ENCODE data around the gene B3GALT4.
A peak's percentile ranks its signal among the peaks of the same experiment; 100 is the strongest.

B3GALT4 gene, protein sequence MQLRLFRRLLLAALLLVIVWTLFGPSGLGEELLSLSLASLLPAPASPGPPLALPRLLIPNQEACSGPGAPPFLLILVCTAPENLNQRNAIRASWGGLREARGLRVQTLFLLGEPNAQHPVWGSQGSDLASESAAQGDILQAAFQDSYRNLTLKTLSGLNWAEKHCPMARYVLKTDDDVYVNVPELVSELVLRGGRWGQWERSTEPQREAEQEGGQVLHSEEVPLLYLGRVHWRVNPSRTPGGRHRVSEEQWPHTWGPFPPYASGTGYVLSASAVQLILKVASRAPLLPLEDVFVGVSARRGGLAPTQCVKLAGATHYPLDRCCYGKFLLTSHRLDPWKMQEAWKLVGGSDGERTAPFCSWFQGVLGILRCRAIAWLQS

DNA sequence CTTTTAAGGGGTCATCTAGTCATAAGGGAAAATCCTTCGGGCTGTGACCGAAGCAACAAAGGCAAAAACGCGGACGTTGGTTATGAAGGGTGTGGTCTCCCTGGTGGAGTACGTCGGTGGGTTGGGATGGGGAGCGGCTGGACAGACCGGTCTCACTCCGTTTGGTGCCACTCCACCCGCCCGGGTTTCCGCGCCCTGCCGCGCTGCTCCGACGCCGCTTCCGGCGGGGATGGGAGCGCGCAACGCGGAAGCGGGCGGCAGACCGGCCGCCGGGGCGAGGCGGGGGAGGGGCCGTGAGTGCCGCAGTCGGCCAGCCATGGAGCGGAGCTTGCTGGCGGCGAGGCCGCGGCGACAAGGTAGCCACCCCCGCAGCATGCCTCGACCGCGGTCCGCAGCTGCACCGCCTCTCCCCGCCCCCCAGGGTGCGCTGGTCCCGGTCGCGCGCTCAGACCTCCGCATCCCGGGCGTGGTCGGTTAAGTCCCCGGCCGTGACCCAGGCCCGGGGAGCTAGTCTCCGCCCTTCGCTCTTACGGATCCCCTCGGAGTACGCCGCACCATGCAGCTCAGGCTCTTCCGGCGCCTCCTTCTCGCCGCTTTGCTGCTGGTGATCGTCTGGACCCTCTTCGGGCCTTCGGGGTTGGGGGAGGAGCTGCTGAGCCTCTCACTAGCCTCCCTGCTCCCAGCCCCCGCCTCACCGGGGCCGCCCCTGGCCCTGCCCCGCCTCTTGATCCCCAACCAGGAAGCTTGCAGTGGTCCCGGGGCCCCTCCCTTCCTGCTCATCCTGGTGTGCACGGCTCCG, at the start of gene B3GALT4:
Gene B3GALT4 (plus strand): TSS at position 260 of the 799 bp plus-strand sequence. CDS start 297 bp downstream, at position 557.
- TF ChIP-seq CTCF (IDR thresholded peaks at IDR 0.05; ENCODE audit: control insufficient read depth, extremely low read depth, insufficient read depth) = peak; percentile 24; the same call in 1 of the 2 replicates
- DNase-seq (ENCODE audit: low read depth) = no peak
- peak within 1 kb of the TSS; percentile 50 for H3K4me3 ChIP-seq (ENCODE audit: low read depth, low read length)

DNA sequence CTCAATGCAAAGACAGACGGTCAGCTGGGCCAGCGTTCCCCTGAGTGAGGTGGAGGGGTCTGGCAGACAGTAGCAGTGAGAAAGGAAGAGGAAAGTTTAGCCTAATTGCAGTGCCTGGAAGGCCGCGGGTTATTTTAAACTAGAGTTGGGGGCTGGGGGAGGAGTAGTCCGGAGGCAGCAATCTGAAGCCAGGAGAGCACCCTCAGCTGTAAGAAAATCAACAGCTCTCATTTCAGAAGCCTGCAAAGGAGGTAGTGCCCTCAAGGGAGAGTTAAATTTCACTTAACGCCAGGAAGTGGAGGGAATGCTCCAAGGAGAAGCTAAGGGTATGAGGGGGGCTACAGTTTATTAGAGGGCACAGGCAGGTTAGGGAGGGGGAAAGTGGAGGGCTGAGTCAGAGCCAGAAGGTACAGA, 41.7 kb upstream of the B3GALT4 start:
- DNase-seq (ENCODE audit: low read depth) = no peak
- no peak overlapping the region for H3K4me3 ChIP-seq (ENCODE audit: low read depth, low read length)
- TF ChIP-seq CTCF (IDR thresholded peaks at IDR 0.05; ENCODE audit: control insufficient read depth, extremely low read depth, insufficient read depth) = no peak

DNA sequence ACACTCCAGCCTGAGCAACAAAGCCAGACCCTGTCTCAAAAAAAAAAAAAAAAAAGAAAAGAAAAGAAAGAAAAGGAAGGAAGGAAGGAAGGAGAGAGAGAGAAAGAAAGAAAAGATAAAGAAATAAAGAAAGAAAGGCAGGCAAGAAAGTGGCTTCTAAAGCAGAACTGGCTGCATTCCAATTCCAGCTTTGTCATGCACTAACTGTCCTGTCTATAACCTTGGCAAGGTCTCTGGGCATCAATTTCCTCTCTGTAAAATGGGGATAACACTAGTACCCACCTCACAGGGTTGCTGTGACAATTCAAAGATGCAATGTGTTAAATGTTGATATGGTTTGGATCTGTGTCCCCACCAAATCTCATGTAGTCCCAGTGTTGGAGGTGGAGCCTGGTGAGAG, 40.6 kb upstream of the B3GALT4 start:
- DNase-seq (ENCODE audit: low read depth) = no peak
- no peak overlapping the region for H3K4me3 ChIP-seq (ENCODE audit: low read depth, low read length)
- no peak for TF ChIP-seq CTCF (IDR thresholded peaks at IDR 0.05; ENCODE audit: control insufficient read depth, extremely low read depth, insufficient read depth)

DNA sequence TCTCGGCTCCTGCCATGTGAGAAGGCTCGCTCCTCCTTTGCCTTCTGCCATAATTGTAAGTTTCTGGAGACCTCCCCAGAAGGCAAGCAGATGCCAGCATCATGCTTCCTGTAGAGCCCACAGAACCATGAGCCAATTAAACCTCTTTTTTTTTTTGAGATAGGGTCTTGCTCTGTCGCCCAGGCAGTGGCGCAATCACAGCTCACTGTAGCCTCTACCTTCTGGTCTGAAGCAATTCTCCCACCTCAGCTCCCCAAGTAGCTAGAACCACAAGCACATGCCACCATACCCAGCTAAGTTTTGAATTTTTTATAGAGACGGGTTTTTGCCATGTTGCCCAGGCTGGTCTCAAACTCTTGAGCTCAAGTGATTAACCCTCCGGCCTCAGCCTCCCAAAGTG, 40.1 kb upstream of the B3GALT4 start:
- no peak for DNase-seq (ENCODE audit: low read depth)
- no peak overlapping the region for H3K4me3 ChIP-seq (ENCODE audit: low read depth, low read length)
- no peak for TF ChIP-seq CTCF (IDR thresholded peaks at IDR 0.05; ENCODE audit: control insufficient read depth, extremely low read depth, insufficient read depth)

GRCh38 chr6:33237741-33238140, 39.2 kb upstream of the B3GALT4 start:
- TF ChIP-seq CTCF (IDR thresholded peaks at IDR 0.05; ENCODE audit: control insufficient read depth, extremely low read depth, insufficient read depth) = no peak
- no peak for DNase-seq (ENCODE audit: low read depth)
- H3K4me3 ChIP-seq (ENCODE audit: low read depth, low read length) = no peak overlapping the region

GRCh38 chr6:33241968-33242367, 35.0 kb upstream of the B3GALT4 start:
- DNase-seq (ENCODE audit: low read depth) = no peak
- TF ChIP-seq CTCF (IDR thresholded peaks at IDR 0.05; ENCODE audit: control insufficient read depth, extremely low read depth, insufficient read depth) = no peak
- H3K4me3 ChIP-seq (ENCODE audit: low read depth, low read length) = no peak overlapping the region
